H7 (cell line): ENCODE data around the gene CHD2. TPM values are rescaled to one million over a fixed set of nuclear protein-coding genes. Genes with fewer than 3 reads are reported as not detected.

Experiments
- DNase-seq: peaks from one replicate; pipeline ENCODE4 v3.0.0; 2012
- H3K27me3 ChIP-seq: 2 replicates; pipeline ENCODE4 v1.6.0; 2011; ENCODE audit warnings: mild to moderate bottlenecking, low read length; ENCODE audit not compliant: control insufficient read depth, insufficient read depth
- H3K36me3 ChIP-seq: replicated peaks from 2 replicates; pipeline ENCODE4 v1.5.1; 2011; ENCODE audit warnings: low read length; ENCODE audit not compliant: control insufficient read depth, insufficient read depth
- H3K4me3 ChIP-seq: 2 replicates; pipeline ENCODE4 v1.5.1; 2011; ENCODE audit warnings: low read depth, mild to moderate bottlenecking, control low read depth, low read length, moderate library complexity; ENCODE audit not compliant: insufficient read depth
- total RNA-seq: library from RNA; depleted of rRNA; stranded (reverse); fragments of >200 nt; shearing (Covaris generic); gene quantifications from 2 replicates; pipeline ENCODE4 v1.2.3, GENCODE V29; 2014

CHD2 gene
- total RNA-seq, 1 experiment from 2014 or later = 29.7 TPM

- H3K4me3 ChIP-seq = peak overlapping the region; percentile 93
- H3K36me3 ChIP-seq = peaks cover 9% of the 10 kb centered on the region
- no peaks in the 10 kb centered on the region for H3K27me3 ChIP-seq
- DNase-seq = peak; percentile 99
Measured at GRCh38 chr15:92881802-92882696, 18.1 kb upstream of the CHD2 start.

DNA sequence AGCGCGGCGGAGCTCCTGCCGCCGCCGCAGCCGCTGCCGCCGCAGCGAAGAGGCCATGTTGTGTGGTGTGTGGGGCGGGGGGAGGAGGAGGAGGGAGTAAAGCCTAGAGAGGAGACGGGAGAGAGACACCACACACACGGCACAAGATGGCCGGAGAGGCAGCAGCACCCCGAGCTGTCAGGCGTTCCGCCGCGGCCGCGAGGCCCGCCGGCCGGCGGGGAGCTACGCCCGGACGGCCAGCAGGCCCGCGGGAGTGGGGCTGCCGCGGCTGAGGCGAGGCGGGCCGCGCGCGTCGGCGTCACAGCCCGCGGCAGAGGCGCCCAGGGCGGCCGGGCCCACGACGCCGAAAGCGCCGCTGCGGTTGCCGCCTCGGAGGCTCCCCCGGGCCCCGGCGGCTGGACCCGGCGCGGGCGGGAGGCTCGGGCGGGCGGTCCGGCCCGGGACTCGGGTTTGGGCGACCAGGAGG, 17.4 kb upstream of the CHD2 start:
- Histone ChIP-seq H3K4me3 (peak overlapping the region; percentile 93), H3K27me3 (no peaks in the 10 kb centered on the region), H3K36me3 (peaks cover 14% of the 10 kb centered on the region)
- no peak for DNase-seq

GRCh38 chr15:92883163-92883875, 16.8 kb upstream of the CHD2 start:
- no peaks in the 10 kb centered on the region for H3K27me3 ChIP-seq
- DNase-seq = peak; percentile 70
- peak overlapping the region; percentile 93 for H3K4me3 ChIP-seq
- peaks cover 16% of the 10 kb centered on the region for H3K36me3 ChIP-seq

DNA sequence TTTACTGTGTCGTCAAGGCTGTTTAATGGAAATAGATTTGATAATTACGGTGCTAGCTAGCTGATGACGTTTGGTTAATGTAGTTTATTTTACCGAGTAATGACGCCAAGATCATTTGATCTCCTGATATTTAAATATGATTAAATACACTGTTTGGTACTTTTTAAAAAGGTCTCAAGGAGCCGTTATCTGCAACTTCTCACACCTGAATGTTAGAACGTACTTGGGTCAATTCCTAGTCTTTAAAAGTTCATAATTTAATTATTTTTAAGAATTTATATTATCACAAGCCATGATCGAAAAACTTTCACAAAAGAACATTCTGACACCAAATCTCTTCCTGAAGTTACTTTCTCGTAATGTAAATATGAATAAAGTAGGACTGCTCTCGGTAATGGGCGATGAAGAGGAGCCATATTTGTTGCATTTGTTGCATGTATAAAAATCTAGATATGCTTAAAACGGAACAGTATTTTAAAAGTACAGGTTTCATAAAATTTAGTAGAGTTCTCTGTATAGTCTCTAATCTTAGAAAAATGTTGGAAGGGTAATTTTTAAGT, 16.2 kb upstream of the CHD2 start:
- peaks cover 17% of the 10 kb centered on the region for H3K36me3 ChIP-seq
- H3K27me3 ChIP-seq = no peaks in the 10 kb centered on the region
- H3K4me3 ChIP-seq = peak overlapping the region; percentile 93
- no peak for DNase-seq

DNA sequence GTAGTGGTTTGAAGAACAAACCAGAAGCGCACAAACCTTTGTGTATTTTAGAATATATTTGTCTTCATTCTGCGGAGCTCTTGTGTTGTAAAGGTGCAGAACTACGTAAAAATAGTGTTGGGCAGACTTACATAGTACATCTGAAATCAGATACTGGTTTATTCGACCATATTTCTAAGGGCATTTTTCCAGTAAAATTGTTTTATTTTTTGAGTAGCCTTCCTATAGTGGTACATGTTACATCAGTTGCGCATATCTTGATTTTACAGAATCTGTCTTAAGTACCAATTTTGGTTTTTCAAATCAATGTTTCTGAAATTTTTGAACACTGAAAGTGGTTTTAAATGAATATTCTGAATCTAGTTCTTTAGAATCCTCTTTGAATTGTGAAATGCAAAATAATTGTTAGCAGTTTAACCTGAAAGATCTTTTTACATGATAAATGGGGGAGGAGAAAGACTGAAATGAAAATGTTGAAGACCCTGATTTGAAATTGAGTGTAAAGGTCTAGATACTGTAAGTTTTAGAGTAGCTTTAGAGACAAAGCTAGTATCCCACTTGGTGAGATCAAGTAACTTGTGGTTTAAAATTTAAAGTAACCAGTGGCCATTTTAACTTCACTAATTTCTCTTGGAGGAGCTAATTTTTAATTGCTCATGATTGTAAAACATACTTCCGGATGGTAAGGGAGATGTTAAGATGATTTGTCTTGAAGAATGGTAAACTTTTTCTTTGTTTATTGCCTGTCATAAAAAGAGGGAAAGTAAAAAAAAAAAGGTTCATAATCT, 15.5 kb upstream of the CHD2 start:
- Histone ChIP-seq H3K27me3 (no peaks in the 10 kb centered on the region), H3K4me3 (peak overlapping the region; percentile 93), H3K36me3 (peaks cover 17% of the 10 kb centered on the region)
- DNase-seq = no peak

DNA sequence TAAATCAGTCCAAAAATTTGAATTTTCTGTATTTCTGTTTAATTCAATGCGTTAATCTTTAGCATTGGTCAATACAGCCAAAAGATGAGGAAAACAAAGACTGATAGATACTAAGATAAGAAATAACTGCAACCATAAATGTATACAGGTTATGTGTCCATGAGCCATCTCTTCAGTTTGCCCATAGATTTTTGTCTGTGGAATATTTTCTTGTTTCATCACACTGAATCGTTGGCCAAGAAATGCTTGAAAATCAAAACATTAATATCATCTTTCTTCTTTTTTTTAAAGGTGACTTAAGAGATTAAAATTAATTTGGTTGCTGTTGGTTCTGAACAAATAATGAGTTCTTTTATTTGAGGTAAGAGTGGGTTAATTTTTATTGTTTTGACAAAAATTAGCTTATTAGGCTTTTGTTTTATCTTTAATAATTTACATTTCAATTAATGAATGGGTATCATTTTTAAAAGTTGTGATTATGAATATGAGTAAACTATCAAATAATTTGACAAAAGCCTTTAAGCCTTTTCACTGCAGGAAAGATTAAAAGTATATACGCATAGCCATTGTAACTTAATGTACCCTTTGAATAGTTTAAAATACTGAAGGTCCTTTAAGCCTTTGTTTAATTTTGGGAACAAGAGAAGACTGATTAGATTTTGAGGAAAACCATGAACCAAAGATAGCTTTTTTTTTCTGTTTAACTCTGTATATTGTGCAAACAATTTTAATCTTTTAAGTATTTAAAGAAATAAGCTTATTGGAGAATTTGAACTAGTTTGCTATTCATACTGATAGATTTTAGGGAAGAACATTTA, 14.7 kb upstream of the CHD2 start:
- DNase-seq = no peak
- H3K4me3 ChIP-seq = peak overlapping the region; percentile 93
- no peaks in the 10 kb centered on the region for H3K27me3 ChIP-seq
- peaks cover 18% of the 10 kb centered on the region for H3K36me3 ChIP-seq

DNA sequence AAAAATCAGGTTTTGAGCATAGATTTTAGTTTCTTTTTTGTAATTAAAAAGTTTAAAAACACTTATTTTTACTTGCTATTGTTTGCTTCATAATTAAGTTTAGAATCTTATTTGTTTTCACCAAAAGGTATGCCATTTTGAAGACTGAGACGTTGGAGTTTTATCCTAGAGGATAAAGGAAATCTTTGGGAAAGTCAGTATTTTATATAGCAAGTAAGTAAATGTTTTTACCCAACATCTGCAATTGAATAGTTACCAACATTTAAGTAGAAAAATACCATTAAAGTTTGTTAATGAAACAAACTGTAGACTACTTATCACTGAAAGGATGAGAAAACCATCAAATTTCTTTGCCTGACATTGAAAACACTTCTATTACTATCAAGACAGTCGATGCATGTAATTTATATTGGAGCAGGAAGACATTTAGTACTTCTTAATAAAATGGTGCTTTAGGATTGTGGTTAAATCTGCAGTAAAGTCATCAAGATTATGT, 14.0 kb upstream of the CHD2 start:
- Histone ChIP-seq H3K36me3 (peaks cover 19% of the 10 kb centered on the region), H3K27me3 (no peaks in the 10 kb centered on the region), H3K4me3 (no peak overlapping the region)
- DNase-seq = no peak

DNA sequence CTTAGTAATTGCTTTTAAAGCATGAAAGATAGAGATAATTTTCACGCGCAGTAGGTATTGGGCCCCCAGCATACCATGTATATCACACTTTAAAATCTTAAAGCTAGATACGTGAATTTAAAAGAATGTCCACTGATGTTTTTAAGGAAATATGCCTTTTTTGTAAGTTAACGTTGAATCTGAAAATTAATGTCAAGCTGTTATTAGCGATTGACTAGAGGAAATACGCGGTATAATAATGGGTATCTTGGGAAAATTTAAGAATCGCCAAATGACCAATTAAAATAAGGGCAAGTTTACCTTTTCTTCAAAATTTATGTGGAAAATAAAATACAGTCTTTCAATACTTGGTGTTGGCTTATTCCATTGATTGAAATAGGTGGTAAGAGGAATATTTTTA, 13.3 kb upstream of the CHD2 start:
- H3K36me3 ChIP-seq = peaks cover 20% of the 10 kb centered on the region
- H3K27me3 ChIP-seq = no peaks in the 10 kb centered on the region
- DNase-seq = no peak
- H3K4me3 ChIP-seq = no peak overlapping the region

- no peak overlapping the region for H3K4me3 ChIP-seq
- DNase-seq = no peak
- peaks cover 25% of the 10 kb centered on the region for H3K36me3 ChIP-seq
Measured at GRCh38 chr15:92887869-92888268, 12.3 kb upstream of the CHD2 start.

GRCh38 chr15:92889390-92890107, 10.6 kb upstream of the CHD2 start:
- peaks cover 29% of the 10 kb centered on the region for H3K36me3 ChIP-seq
- DNase-seq = no peak
- H3K4me3 ChIP-seq = no peak overlapping the region
- no peaks in the 10 kb centered on the region for H3K27me3 ChIP-seq

More at GRCh38 chr15:92887869-92888268, 12.3 kb upstream of the CHD2 start:
- no peaks in the 10 kb centered on the region for H3K27me3 ChIP-seq

DNA sequence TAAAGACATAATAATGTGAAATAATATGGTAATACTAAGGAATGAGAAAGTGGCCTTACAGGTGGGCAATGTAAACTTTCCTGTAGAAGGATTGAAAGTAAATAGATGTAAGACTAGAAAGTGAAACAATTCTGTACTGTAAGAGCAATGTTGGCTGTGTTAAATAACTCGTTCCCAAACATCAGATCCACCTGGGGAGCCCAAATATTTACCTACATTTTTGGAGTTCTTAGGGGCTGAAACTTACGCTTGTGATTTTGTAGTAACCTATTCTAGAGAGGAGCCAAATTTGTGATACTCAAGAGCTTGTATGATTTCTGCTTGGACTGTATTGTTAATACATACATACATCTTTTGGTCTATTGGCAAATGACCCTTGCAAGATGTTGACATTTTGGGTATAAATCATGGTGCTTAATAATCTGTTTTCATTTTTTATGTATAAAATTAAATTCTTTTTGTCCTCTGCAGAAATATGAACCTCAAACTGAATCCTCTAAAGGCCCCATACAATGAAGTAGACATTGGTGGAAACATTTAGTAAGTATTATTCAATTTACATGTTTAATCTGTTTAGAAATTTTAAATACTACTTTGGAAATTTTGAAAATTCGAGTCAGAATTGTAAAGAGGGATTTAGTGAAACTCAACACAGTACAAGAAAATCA, 8.5 kb upstream of the CHD2 start:
- Histone ChIP-seq H3K4me3 (no peak overlapping the region), H3K27me3 (no peaks in the 10 kb centered on the region), H3K36me3 (peaks cover 25% of the 10 kb centered on the region)
- no peak for DNase-seq

- peaks cover 20% of the 10 kb centered on the region for H3K36me3 ChIP-seq
Measured at GRCh38 chr15:92892201-92892555, 7.9 kb upstream of the CHD2 start.

More at GRCh38 chr15:92892201-92892555, 7.9 kb upstream of the CHD2 start:
- Histone ChIP-seq H3K4me3 (no peak overlapping the region), H3K27me3 (no peaks in the 10 kb centered on the region)
- no peak for DNase-seq
